Gastroesophageal sphincter (tissue), 4 donors: ENCODE measurements around the gene CISH. TPM values are rescaled to one million over a fixed set of nuclear protein-coding genes. Genes with fewer than 3 reads are reported as not detected.

ENCODE experiments used
- ATAC-seq: fragments of 150-250 bp; one replicate; pipeline ENCODE4 v1.9.1; 2016; ENCODE audit warnings: mild to moderate bottlenecking, moderate library complexity
- H3K27ac ChIP-seq, 4 donors: fragments of 200-600 bp; sonication (generic) in 3 of 4; 1 replicate in 3 of 4; 2 replicates in 1 of 4; pipeline ENCODE4 v1.5.1; 2016 to 2019
- H3K27me3 ChIP-seq: fragments of 200-600 bp; sonication (generic); one replicate; pipeline ENCODE4 v1.5.1; 2019
- H3K36me3 ChIP-seq, 2 donors: fragments of 200-600 bp; sonication (generic); one replicate each; pipeline ENCODE4 v1.5.1; 2019; ENCODE audit warnings: control low read depth in 1 of 2
- H3K4me1 ChIP-seq, 3 donors: fragments of 200-600 bp; sonication (generic); 1 replicate in 2 of 3; 2 replicates in 1 of 3; pipeline ENCODE4 v1.5.1; 2016 to 2019; ENCODE audit warnings: control low read depth in 2 of 3
- H3K4me3 ChIP-seq, 2 donors: fragments of 200-600 bp; sonication (generic); one replicate each; pipeline ENCODE4 v1.5.1; 2019; ENCODE audit warnings: mild to moderate bottlenecking in 1 of 2, moderate library complexity in 1 of 2
- H3K9me3 ChIP-seq, 3 donors: fragments of 200-600 bp; sonication (generic); one replicate each; pipeline ENCODE4 v1.5.1; 2017 to 2019; ENCODE audit warnings: control low read depth in 2 of 3
- EP300 ChIP-seq: sonication (generic); formaldehyde crosslinking; IDR thresholded peaks from one replicate; pipeline ENCODE4 v1.6.1; 2017; ENCODE audit warnings: antibody characterized with exemption, mild to moderate bottlenecking
- POLR2A ChIP-seq, 2 donors: fragments of 450-650 bp; IDR thresholded peaks; one replicate each; pipeline ENCODE4 v1.6.1; 2017; ENCODE audit warnings: antibody characterized with exemption in 2 of 2, mild to moderate bottlenecking in 2 of 2, moderate library complexity in 1 of 2
- POLR2AphosphoS5 ChIP-seq: sonication (generic); formaldehyde crosslinking; IDR thresholded peaks from one replicate; pipeline ENCODE4 v1.6.1; 2017; ENCODE audit warnings: antibody characterized with exemption
- WGBS, 2 donors: methylation state at CpG; one replicate each; pipeline ENCODE4 v1.1.5; 2018; ENCODE audit warnings: low coverage in 1 of 2; 5-methylcytosine and 5-hydroxymethylcytosine counted together
- total RNA-seq, 4 donors: library from RNA; depleted of rRNA; stranded (reverse); fragments of >200 nt; gene quantifications; one replicate each; pipeline ENCODE4 v1.1.0, GENCODE V29; 2016
- TF ChIP-seq, protein P1 (sequence below), 4 experiments: fragments of 200-600 bp in 2 of 4; fragments of 450-650 bp in 2 of 4; sonication (generic) in 1 of 4; IDR thresholded peaks; one replicate each; pipeline ENCODE4 v1.5.1; 2017 to 2019; ENCODE audit warnings: antibody characterized with exemption in 4 of 4, mild to moderate bottlenecking in 2 of 4, moderate library complexity in 2 of 4

The CISH gene
- total RNA-seq, 4 donors from 2014 or later, result 0.99 to 9.3 (median 3.6) TPM

- Histone ChIP-seq H3K4me3 (no peak overlapping the region), H3K4me1 (peaks cover 0 to 13% (median 0%) of the 10 kb centered on the region in 3 donors), H3K9me3 (no peaks in the 10 kb centered on the region), H3K27me3 (no peaks in the 10 kb centered on the region), H3K36me3 (peaks cover 0 to 85% of the 10 kb centered on the region in 2 donors), H3K27ac (no peak overlapping the region)
- ATAC-seq, result no peak
- 60 to 80% methylated on average over 2 to 4 of the region's 9 CpGs for WGBS, 2 donors
- TF ChIP-seq, protein P1, sequence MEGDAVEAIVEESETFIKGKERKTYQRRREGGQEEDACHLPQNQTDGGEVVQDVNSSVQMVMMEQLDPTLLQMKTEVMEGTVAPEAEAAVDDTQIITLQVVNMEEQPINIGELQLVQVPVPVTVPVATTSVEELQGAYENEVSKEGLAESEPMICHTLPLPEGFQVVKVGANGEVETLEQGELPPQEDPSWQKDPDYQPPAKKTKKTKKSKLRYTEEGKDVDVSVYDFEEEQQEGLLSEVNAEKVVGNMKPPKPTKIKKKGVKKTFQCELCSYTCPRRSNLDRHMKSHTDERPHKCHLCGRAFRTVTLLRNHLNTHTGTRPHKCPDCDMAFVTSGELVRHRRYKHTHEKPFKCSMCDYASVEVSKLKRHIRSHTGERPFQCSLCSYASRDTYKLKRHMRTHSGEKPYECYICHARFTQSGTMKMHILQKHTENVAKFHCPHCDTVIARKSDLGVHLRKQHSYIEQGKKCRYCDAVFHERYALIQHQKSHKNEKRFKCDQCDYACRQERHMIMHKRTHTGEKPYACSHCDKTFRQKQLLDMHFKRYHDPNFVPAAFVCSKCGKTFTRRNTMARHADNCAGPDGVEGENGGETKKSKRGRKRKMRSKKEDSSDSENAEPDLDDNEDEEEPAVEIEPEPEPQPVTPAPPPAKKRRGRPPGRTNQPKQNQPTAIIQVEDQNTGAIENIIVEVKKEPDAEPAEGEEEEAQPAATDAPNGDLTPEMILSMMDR (IDR thresholded peaks at IDR 0.05), result no peak
- no peak for TF ChIP-seq POLR2A (IDR thresholded peaks at IDR 0.05)
- TF ChIP-seq POLR2AphosphoS5, result no peak
- no peak for TF ChIP-seq EP300
Measured at GRCh38 chr3:50580683-50581458, 30.7 kb downstream of the CISH start.

GRCh38 chr3:50577348-50577747 lies 34.2 kb downstream of the CISH start:
- no peak overlapping the region for H3K4me3 ChIP-seq
- H3K27ac ChIP-seq, result no peak overlapping the region
- H3K4me1 ChIP-seq, result peaks cover 0 to 8% (median 1%) of the 10 kb centered on the region in 3 donors
- H3K27me3 ChIP-seq, result no peaks in the 10 kb centered on the region
- peaks cover 0 to 97% of the 10 kb centered on the region in 2 donors for H3K36me3 ChIP-seq
- no peak for TF ChIP-seq POLR2A (IDR thresholded peaks at IDR 0.05)
- TF ChIP-seq POLR2AphosphoS5, result no peak
- TF ChIP-seq, protein P1 (IDR thresholded peaks at IDR 0.05), result no peak
- TF ChIP-seq EP300, result no peak
- ATAC-seq, result no peak
- no peaks in the 10 kb centered on the region for H3K9me3 ChIP-seq
- 20 to 100% methylated on average over 1 of the region's 2 CpGs for WGBS, 2 donors

- TF ChIP-seq, protein P1 (IDR thresholded peaks at IDR 0.05), result no peak
- TF ChIP-seq EP300 (no peak), POLR2A (IDR thresholded peaks at IDR 0.05) (no peak), POLR2AphosphoS5 (no peak)
- H3K36me3 ChIP-seq, result peaks cover 0 to 85% of the 10 kb centered on the region in 2 donors
- H3K27ac ChIP-seq, result no peak overlapping the region
- no peak overlapping the region for H3K4me3 ChIP-seq
- no peaks in the 10 kb centered on the region for H3K9me3 ChIP-seq
- WGBS, 2 donors, result 51 to 84% methylated on average over 3 to 6 of the region's 6 CpGs
- H3K27me3 ChIP-seq, result no peaks in the 10 kb centered on the region
- peaks cover 0 to 28% (median 6%) of the 10 kb centered on the region in 3 donors for H3K4me1 ChIP-seq
- no peak for ATAC-seq
Measured at GRCh38 chr3:50575372-50575771, 36.2 kb downstream of the CISH start.

GRCh38 chr3:50574444-50574831 lies 37.1 kb downstream of the CISH start:
- TF ChIP-seq, protein P1 (IDR thresholded peaks at IDR 0.05), result no peak
- TF ChIP-seq POLR2A (IDR thresholded peaks at IDR 0.05), result no peak
- TF ChIP-seq POLR2AphosphoS5, result no peak
- TF ChIP-seq EP300, result no peak
- Histone ChIP-seq H3K27ac (no peak overlapping the region), H3K36me3 (peaks cover 0 to 75% of the 10 kb centered on the region in 2 donors), H3K4me3 (no peak overlapping the region), H3K9me3 (no peaks in the 10 kb centered on the region), H3K27me3 (no peaks in the 10 kb centered on the region), H3K4me1 (peaks cover 0 to 36% (median 12%) of the 10 kb centered on the region in 3 donors)
- WGBS, 2 donors, result 100% methylated on average over 1 of the region's 1 CpG; no CpG with 5 or more reads in 1 of the 2 donors
- no peak for ATAC-seq
